Measurements from ENCODE around the gene CSF3.

Gene CSF3

DNA sequence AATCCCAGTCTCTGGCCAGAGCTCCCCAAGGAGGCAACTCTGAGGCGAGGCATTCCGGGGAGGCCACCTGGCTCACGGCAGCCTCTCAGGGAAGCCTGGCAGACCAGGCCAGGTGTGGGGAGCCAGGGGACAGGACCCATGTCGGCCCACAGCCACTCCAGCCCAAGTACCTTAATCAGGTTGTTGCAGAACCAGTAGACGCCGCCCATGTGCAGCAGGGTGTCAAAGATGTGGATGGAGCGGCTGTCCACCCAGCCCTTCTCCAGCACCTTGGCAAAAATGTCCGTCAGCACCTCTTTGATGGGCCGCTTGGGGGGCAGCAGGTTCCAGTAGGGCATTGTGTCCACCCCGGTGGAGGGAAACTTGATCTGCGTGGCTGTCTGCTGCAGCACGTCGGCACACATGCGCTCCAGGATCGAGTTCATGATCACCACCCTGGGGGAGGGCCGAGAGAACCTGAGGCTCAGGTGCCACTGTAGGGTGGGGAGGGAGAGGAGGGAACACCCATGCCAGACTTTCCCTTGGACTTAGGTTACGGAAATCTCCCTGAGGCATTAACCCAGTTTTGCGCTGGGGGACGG, 7.8 kb downstream of the CSF3 start:
- in situ Hi-C loops (cut with MboI; ENCODE audit: low sequenced_read_pairs) = no loop called here

- in situ Hi-C loops (cut with MboI; ENCODE audit: low sequenced_read_pairs) = no loop called here
These were observed 8.5 kb downstream of the CSF3 start for GRCh38 chr17:40023590-40024292.

- in situ Hi-C loops (cut with MboI; ENCODE audit: low sequenced_read_pairs) = no loop called here
These were observed 9.7 kb downstream of the CSF3 start for GRCh38 chr17:40024901-40025300.

- in situ Hi-C loops (cut with MboI; ENCODE audit: low sequenced_read_pairs) = no loop called here
These were observed 10.3 kb downstream of the CSF3 start for GRCh38 chr17:40025559-40025958.

DNA sequence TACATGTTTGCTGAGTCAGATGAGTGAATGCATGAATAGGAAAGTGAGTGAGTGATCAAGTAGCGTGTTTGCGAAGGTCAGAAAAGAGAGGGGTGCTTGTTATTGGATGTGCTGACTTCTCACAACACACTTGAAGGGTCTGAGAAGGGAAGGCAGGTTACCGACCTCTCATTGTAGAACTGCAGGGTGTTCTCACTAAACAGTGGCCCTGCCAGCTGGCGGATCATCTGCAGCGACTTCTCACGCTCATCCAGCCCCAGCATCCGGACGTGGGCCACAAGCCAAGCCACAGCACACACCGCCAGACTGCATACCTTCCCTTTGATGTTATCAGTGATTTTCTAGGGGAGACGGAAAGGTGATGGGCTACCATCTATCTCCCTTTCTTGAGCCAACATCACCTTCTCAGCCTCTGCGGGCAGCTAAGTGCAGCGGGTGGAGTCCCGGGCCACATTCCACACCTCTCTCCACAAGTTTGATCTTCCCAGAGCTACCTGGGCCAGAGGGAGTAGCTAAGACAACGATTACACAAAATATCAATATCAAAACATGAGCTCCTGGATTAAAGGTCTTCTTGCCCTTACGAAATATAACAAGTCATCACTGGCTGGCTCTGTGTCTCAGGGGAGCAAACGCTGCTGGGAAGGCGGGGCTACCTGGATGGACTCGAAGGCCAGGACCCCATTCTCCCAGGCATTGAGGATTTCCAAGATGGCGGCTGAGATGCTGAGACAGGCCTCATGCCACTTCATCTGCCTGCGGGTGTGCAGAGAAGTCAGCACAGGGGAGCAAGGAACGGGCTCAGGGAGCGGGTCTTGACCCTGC, 11.0 kb downstream of the CSF3 start:
- in situ Hi-C loops (cut with MboI; ENCODE audit: low sequenced_read_pairs) = no loop called here

GRCh38 chr17:40026816-40027613, 11.8 kb downstream of the CSF3 start:
- in situ Hi-C loops (cut with MboI; ENCODE audit: low sequenced_read_pairs) = no loop called here

- in situ Hi-C loops (cut with MboI; ENCODE audit: low sequenced_read_pairs) = no loop called here
These were observed 12.4 kb downstream of the CSF3 start for GRCh38 chr17:40027614-40028012.

- in situ Hi-C loops (cut with MboI; ENCODE audit: low sequenced_read_pairs) = no loop called here
These were observed 13.4 kb downstream of the CSF3 start for GRCh38 chr17:40028595-40028994.

- in situ Hi-C loops (cut with MboI; ENCODE audit: low sequenced_read_pairs) = no loop called here
These were observed 16.5 kb downstream of the CSF3 start for GRCh38 chr17:40031706-40032105.

DNA sequence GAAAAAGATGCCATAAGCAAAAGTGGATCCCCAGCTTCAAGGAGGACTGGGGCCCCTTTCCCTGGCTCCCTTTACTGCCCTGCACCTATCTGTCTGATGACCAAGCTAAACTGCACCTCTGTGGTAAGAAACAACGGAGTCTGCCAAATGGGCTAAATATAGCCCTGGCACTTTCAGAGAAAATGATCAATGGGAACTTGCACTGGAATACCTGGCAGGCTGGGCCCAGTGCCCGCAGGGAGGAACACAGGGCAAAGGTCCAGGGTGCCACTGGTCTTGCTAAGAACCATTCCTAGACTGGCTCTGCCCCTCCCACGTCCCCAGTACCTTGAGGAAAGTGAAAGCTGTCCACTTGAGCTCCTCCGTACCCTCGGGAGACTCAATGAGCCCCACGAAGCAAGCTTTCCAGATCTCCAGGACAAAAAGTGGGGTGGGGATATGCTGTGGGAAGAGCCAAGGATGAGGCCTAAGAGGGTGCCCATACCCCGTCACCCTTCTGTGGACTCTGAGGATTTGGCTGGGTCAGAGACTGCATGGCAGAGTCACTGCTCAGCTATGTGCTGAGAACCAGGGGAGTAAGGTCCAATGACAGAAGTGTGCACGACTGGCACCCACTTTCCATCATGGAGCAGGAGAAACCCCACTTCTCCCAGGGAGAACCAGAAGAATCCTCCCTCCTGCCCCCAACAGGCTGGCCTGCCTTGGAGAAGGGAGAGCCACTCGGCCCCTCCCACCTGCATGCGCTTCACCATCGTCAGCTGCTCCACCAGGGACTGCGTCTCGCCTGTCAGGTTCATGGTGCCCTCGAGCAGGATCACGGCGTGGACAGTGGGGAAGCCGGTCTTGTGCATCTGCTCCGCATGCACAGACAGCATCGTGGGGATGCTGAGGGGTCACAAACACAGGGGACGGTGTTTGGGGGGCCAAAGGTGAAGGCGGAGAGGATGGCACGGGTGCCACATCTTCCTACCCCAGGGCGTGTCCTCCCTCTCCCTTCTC, 17.4 kb downstream of the CSF3 start:
- in situ Hi-C loops (cut with MboI; ENCODE audit: low sequenced_read_pairs) = no loop called here

- in situ Hi-C loops (cut with MboI; ENCODE audit: low sequenced_read_pairs) = no loop called here
These were observed 18.1 kb downstream of the CSF3 start for GRCh38 chr17:40033339-40033738.

- in situ Hi-C loops (cut with MboI; ENCODE audit: low sequenced_read_pairs) = no loop called here
These were observed 19.4 kb downstream of the CSF3 start for GRCh38 chr17:40034426-40035161.

DNA sequence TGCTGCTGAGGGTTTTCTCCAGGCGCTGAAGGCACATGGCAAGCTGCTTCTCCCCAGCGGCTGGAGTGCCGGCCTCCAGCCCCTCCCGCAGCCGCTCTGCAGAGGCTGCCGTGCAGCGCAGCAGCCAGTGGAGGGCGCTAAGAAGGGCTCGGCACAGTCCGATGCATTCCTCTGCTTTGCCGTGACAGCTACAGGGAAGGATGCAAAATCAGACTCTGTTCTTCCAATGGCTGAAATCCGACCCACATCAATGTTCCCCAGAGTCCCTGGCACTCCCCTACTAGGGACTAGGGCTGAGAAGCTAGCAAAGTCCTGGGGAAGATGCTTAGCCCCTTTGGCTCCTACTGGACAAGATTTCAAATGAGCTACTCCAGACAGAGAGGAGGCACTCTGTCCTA, 19.9 kb downstream of the CSF3 start:
- in situ Hi-C loops (cut with MboI; ENCODE audit: low sequenced_read_pairs) = no loop called here

- in situ Hi-C loops (cut with MboI; ENCODE audit: low sequenced_read_pairs) = no loop called here
These were observed 23.8 kb downstream of the CSF3 start for GRCh38 chr17:40038882-40039513.

GRCh38 chr17:40041196-40041595, 26.0 kb downstream of the CSF3 start:
- in situ Hi-C loops (cut with MboI; ENCODE audit: low sequenced_read_pairs) = no loop called here

- in situ Hi-C loops (cut with MboI; ENCODE audit: low sequenced_read_pairs) = no loop called here
These were observed 41.3 kb downstream of the CSF3 start for GRCh38 chr17:40056379-40057015.

DNA sequence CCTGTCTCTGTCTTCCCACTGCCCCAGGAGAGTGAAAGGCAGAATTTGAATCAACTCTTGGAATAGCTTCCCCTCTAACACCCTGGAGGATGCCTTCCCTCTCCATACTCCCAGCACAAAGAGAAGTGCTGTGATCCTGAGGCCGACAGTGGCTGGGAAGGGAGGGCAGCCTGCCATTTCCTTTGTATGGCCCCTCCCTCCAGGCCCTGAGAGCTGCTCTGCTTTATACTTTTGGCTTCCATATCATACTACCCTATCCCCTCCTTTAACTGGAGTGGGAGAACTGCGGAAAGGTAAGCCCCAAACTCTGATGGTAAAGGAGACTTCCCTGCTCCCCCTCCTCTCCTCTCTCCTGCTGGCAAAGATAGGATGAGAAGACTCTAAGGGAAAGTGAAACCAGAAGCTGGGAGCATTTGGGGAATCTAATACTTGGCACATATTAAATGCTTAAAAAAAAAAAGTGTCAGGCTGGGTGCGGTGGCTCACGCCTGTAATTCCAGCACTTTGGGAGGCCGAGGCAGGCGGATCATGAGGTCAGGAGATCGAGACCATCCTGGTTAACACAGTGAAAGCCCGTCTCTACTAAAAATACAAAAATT, 43.0 kb downstream of the CSF3 start:
- in situ Hi-C loops (cut with MboI; ENCODE audit: low sequenced_read_pairs) = no loop called here

DNA sequence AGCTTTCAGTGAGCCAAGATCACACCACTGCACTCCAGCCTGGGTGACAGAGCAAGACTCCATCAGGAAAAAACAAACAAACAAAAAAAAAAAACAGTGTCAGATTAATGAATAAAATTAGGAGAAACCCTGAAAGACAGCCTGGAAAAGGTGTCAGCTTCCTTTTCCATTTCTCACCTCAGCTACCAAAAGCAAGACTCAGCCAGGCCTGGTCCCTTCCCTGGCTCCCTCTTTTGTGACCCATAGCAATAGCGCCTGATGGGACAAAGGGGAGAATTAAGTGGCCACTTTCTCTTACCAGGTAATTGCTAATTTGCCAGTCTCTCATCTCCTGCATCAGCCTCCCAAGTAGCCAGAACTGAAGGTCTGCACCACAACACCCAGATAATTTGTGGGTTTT, 43.6 kb downstream of the CSF3 start:
- in situ Hi-C loops (cut with MboI; ENCODE audit: low sequenced_read_pairs) = no loop called here
